K562 (cell line): Measurements from ENCODE around the gene STK32C.

Experiments used
- ATF3 ChIP-seq, 2 experiments: fragments of 450-650 bp in 1 of 2; sonication (generic) in 1 of 2; formaldehyde crosslinking in 1 of 2; IDR thresholded peaks in 1 of 2; conservative IDR thresholded peaks in 1 of 2; 2 replicates each; pipeline versions ENCODE4 v1.6.1 to v1.8.1; 2016 to 2023; ENCODE audit warnings: mild to moderate bottlenecking in 2 of 2, moderate library complexity in 2 of 2, inconsistent platforms in 1 of 2, missing genetic modification reagents in 1 of 2
- BCLAF1 ChIP-seq, 2 experiments: fragments of 450-650 bp in 1 of 2; IDR thresholded peaks; 2 replicates each; pipeline ENCODE4 v1.6.1; 2011 to 2017; ENCODE audit warnings: low read depth in 2 of 2, antibody characterized with exemption in 1 of 2, borderline replicate concordance in 1 of 2, low read length in 1 of 2, mild to moderate bottlenecking in 1 of 2, mixed read lengths in 1 of 2; ENCODE audit not compliant: control insufficient read depth in 1 of 2
- CEBPZ ChIP-seq: fragments of 150-350 bp; IDR thresholded peaks from 2 replicates; pipeline ENCODE4 v1.6.1; 2014; ENCODE audit warnings: low read depth, mild to moderate bottlenecking, low read length, borderline replicate concordance
- CTCF ChIP-seq, 3 experiments: IDR thresholded peaks in 2 of 3; conservative IDR thresholded peaks in 1 of 3; 2 replicates each; pipeline ENCODE4 v1.5.1; 2011 to 2012; ENCODE audit warnings: low read length in 3 of 3, mild to moderate bottlenecking in 3 of 3, control low read depth in 2 of 3, improper control_type of control experiment in 1 of 3, inconsistent platforms in 1 of 3, low read depth in 1 of 3, mixed read lengths in 1 of 3, moderate library complexity in 1 of 3; ENCODE audit not compliant: insufficient read depth in 2 of 3
- GABPA ChIP-seq: fragments of 200-800 bp; sonication (Bioruptor generic); conservative IDR thresholded peaks from 2 replicates; pipeline ENCODE4 v1.6.1; 2016; ENCODE audit warnings: low read depth, missing genetic modification characterization, missing compliant biosample characterization
- NR1H2 ChIP-seq: sonication (generic); formaldehyde crosslinking; IDR thresholded peaks from 2 replicates; pipeline ENCODE4 v1.4.0; 2020; ENCODE audit warnings: mild to moderate bottlenecking, missing genetic modification reagents
- PHTF2 ChIP-seq: fragments of 250-450 bp; sonication (Bioruptor Pico); IDR thresholded peaks from 2 replicates; pipeline ENCODE4 v1.5.0; 2021; ENCODE audit warnings: mild to moderate bottlenecking
- RBM25 ChIP-seq: fragments of 200-400 bp; formaldehyde crosslinking; IDR thresholded peaks from 2 replicates; pipeline ENCODE4 v1.6.1; 2018; ENCODE audit warnings: low read length, low read depth, moderate library complexity; ENCODE audit not compliant: severe bottlenecking
- SIN3A ChIP-seq, 2 experiments: fragments of 150-350 bp in 1 of 2; IDR thresholded peaks; 2 replicates each; pipeline ENCODE4 v1.6.1; 2011 to 2016; ENCODE audit warnings: borderline replicate concordance in 2 of 2, low read depth in 2 of 2, low read length in 2 of 2, mild to moderate bottlenecking in 2 of 2, moderate library complexity in 2 of 2; ENCODE audit not compliant: control insufficient read depth in 1 of 2
- SP1 ChIP-seq: sonication (generic); formaldehyde crosslinking; IDR thresholded peaks from 2 replicates; pipeline ENCODE4 v1.8.1; 2022; ENCODE audit warnings: mild to moderate bottlenecking, missing genetic modification reagents
- SP2 ChIP-seq: IDR thresholded peaks from 2 replicates; pipeline ENCODE4 v1.6.1; 2011; ENCODE audit warnings: mild to moderate bottlenecking, low read depth, low read length, moderate library complexity; ENCODE audit not compliant: poor library complexity, severe bottlenecking; ENCODE audit errors: extremely low read depth
- SREBF1 ChIP-seq: fragments of 150-350 bp; IDR thresholded peaks from 2 replicates; pipeline ENCODE4 v1.6.1; 2014; ENCODE audit warnings: antibody characterized with exemption, low read depth, low read length, borderline replicate concordance
- ZBTB40 ChIP-seq, 2 experiments: fragments of 450-650 bp in 1 of 2; sonication (generic) in 1 of 2; formaldehyde crosslinking in 1 of 2; IDR thresholded peaks; 2 replicates each; pipeline versions ENCODE4 v1.7.1 to v1.9.0; 2016 to 2022; ENCODE audit warnings: inconsistent platforms in 1 of 2, mild to moderate bottlenecking in 1 of 2, missing genetic modification reagents in 1 of 2
- ZFP36 ChIP-seq: fragments of 150-350 bp; IDR thresholded peaks from 2 replicates; pipeline ENCODE4 v1.6.1; 2018; ENCODE audit warnings: low read length, low read depth; ENCODE audit not compliant: partially characterized antibody

GRCh38 chr10:132204078-132204780, 103.5 kb downstream of the STK32C start:
- no peak for TF ChIP-seq ZBTB40 (IDR thresholded peaks at IDR 0.05)
- TF ChIP-seq ZBTB40 (CRISPR knock-in tag; IDR thresholded peaks at IDR 0.05): no peak
- TF ChIP-seq CTCF (IDR thresholded peaks at IDR 0.05 in 2 of 3, conservative IDR thresholded peaks at IDR 0.05 in 1 of 3; ENCODE audit: insufficient read depth in 2 of 3, low read depth in 1 of 3, low read length in 3 of 3): no peak
- TF ChIP-seq SP1 (CRISPR knock-in tag): no peak
- no peak for TF ChIP-seq GABPA (tag)
- TF ChIP-seq ZFP36: no peak
- TF ChIP-seq CEBPZ: no peak
- no peak for TF ChIP-seq RBM25
- no peak for TF ChIP-seq SREBF1
- no peak for TF ChIP-seq PHTF2 (CRISPR knock-in tag)
- TF ChIP-seq SP2: no peak
- no peak for TF ChIP-seq NR1H2 (CRISPR knock-in tag)
- no peak for TF ChIP-seq ATF3 (IDR thresholded peaks at IDR 0.05)
- no peak for TF ChIP-seq ATF3 (CRISPR knock-in tag; conservative IDR thresholded peaks at IDR 0.05)
- no peak for TF ChIP-seq BCLAF1 (IDR thresholded peaks at IDR 0.05; ENCODE audit: borderline replicate concordance in 1 of 2, control insufficient read depth in 1 of 2, low read depth in 2 of 2, low read length in 1 of 2)
- no peak for TF ChIP-seq SIN3A (IDR thresholded peaks at IDR 0.05; ENCODE audit: borderline replicate concordance in 2 of 2, control insufficient read depth in 1 of 2, low read depth in 2 of 2, low read length in 2 of 2)
